GM19455 (cell line): Measurements from ENCODE around the gene TANGO2.

Experiments
- ATAC-seq: cut with Tn5 transposase; IDR thresholded peaks from one replicate; pipeline ENCODE4 v1.9.1; 2021; ENCODE audit not compliant: unreplicated experiment

The TANGO2 gene

GRCh38 chr22:20011123-20011992, 9.6 kb upstream of the TANGO2 start:
- ATAC-seq, result no peak

- ATAC-seq, result no peak
Measured at GRCh38 chr22:20011993-20012740, 8.7 kb upstream of the TANGO2 start.

- no peak for ATAC-seq
Measured at GRCh38 chr22:20012741-20013331, 8.1 kb upstream of the TANGO2 start.

GRCh38 chr22:20013382-20013871, 7.5 kb upstream of the TANGO2 start:
- no peak for ATAC-seq

GRCh38 chr22:20014526-20015186, 6.3 kb upstream of the TANGO2 start:
- no peak for ATAC-seq

GRCh38 chr22:20015187-20015625, 5.7 kb upstream of the TANGO2 start:
- ATAC-seq, result no peak

GRCh38 chr22:20015971-20016733, 4.8 kb upstream of the TANGO2 start:
- ATAC-seq, result no peak

- peak; percentile 53 for ATAC-seq
Measured at GRCh38 chr22:20016734-20017621, 3.9 kb upstream of the TANGO2 start, which contains the start of gene ARVCF. TSS of gene ARVCF (minus strand) at chr22:20016823. CDS start at chr22:19990794, 26,029 bp downstream.

GRCh38 chr22:20017622-20017958, 3.3 kb upstream of the TANGO2 start:
- no peak for ATAC-seq

- no peak for ATAC-seq
Measured at GRCh38 chr22:20018001-20018400, 2.9 kb upstream of the TANGO2 start.

- ATAC-seq, result no peak
Measured at GRCh38 chr22:20019661-20020532, 1.0 kb upstream of the TANGO2 start.

GRCh38 chr22:20021196-20022181, 579 bp downstream of the TANGO2 start:
- ATAC-seq, result peak; percentile 4

- ATAC-seq, result no peak
Measured at GRCh38 chr22:20022231-20022977, 1.5 kb downstream of the TANGO2 start.

GRCh38 chr22:20022978-20023613, 2.2 kb downstream of the TANGO2 start:
- ATAC-seq, result no peak

GRCh38 chr22:20024225-20024624, 3.3 kb downstream of the TANGO2 start:
- no peak for ATAC-seq
